ENCODE data around the gene MAB21L3.

DNA sequence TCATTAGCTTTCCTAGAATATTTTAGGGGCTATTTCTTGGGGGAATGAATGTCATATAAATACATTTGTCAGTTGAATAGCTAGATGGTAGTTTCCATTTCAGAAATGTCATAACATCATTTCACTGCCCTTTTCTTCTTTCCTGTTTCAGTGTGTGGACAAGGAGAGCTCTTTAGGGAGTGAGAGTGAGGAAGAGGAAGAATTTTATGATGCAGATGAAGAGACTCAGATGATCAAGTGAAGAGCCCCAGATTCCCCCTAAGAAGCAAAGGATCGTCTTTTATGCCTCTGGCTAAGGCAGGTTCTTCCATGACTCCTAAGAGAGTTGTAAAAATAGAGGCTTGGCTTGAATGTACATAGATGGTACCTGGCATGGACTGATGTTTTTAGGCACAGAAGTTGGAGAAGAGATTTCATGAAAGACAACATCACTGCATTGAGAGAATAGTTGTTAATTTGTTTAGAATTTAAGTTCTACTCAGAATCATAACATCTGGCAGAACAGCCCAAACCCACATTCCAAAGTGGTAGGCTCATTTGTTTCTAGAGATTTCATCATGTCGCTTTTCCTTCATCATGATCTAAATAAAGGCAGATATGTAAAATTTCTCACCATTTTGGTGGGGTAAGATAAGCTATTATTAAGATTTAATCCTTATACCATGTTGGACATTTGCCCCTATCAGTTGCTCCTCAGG, 44.2 kb upstream of the MAB21L3 start:
- TF ChIP-seq JUN (IDR thresholded peaks at IDR 0.05; ENCODE audit: borderline replicate concordance, insufficient read depth, insufficient read length, low read depth) (no peak), POLR2AphosphoS5 (IDR thresholded peaks at IDR 0.05; ENCODE audit: insufficient read depth, low read depth, low read length) (no peak)

Data from endothelial cell of umbilical vein (primary cell).